Fibroblast of villous mesenchyme (primary cell): ENCODE results near the gene EFNA4. TPM values are rescaled to one million over a fixed set of nuclear protein-coding genes. Genes with fewer than 3 reads are reported as not detected.

Source experiments
- DNase-seq: peaks from one replicate; pipeline ENCODE4 v3.0.0-alpha.2; 2010; ENCODE audit warnings: low read depth
- H3K4me3 ChIP-seq: 2 replicates; pipeline ENCODE4 v1.5.1; 2011; ENCODE audit warnings: low read depth, mild to moderate bottlenecking, low read length
- total RNA-seq: library from RNA; depleted of rRNA; stranded (reverse); fragments of >200 nt; gene quantifications from 2 replicates; pipeline ENCODE4 v1.2.3, GENCODE V29; 2012
- TF ChIP-seq, protein P1 (sequence below): IDR thresholded peaks from 2 replicates; pipeline ENCODE4 v1.5.1; 2012; ENCODE audit warnings: low read depth, mild to moderate bottlenecking, low read length; ENCODE audit not compliant: insufficient read depth

EFNA4 gene
- total RNA-seq, 1 donor, result 2.6 TPM

DNA sequence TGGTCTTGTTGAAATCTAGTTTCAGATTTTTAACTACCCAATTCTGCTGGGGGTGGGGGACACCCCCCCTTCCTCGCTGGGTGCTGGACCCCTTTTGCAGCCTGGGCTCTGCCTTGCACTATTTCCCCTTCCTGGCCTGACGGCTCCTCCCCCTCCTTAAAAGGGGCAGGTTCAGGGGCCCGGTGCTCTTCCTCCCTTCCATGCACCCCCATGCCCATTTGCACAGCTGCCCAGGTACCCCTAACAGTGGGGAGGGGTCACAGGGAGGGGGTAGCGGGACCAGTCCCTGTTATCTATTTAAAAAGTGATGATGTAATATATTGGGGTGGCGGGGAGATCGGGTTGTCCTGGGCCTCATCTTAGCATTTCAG, 45.6 kb upstream of the EFNA4 start:
- no peak for DNase-seq
- H3K4me3 ChIP-seq, result peak overlapping the region; percentile 36
- TF ChIP-seq, protein P1, sequence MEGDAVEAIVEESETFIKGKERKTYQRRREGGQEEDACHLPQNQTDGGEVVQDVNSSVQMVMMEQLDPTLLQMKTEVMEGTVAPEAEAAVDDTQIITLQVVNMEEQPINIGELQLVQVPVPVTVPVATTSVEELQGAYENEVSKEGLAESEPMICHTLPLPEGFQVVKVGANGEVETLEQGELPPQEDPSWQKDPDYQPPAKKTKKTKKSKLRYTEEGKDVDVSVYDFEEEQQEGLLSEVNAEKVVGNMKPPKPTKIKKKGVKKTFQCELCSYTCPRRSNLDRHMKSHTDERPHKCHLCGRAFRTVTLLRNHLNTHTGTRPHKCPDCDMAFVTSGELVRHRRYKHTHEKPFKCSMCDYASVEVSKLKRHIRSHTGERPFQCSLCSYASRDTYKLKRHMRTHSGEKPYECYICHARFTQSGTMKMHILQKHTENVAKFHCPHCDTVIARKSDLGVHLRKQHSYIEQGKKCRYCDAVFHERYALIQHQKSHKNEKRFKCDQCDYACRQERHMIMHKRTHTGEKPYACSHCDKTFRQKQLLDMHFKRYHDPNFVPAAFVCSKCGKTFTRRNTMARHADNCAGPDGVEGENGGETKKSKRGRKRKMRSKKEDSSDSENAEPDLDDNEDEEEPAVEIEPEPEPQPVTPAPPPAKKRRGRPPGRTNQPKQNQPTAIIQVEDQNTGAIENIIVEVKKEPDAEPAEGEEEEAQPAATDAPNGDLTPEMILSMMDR, result no peak

DNA sequence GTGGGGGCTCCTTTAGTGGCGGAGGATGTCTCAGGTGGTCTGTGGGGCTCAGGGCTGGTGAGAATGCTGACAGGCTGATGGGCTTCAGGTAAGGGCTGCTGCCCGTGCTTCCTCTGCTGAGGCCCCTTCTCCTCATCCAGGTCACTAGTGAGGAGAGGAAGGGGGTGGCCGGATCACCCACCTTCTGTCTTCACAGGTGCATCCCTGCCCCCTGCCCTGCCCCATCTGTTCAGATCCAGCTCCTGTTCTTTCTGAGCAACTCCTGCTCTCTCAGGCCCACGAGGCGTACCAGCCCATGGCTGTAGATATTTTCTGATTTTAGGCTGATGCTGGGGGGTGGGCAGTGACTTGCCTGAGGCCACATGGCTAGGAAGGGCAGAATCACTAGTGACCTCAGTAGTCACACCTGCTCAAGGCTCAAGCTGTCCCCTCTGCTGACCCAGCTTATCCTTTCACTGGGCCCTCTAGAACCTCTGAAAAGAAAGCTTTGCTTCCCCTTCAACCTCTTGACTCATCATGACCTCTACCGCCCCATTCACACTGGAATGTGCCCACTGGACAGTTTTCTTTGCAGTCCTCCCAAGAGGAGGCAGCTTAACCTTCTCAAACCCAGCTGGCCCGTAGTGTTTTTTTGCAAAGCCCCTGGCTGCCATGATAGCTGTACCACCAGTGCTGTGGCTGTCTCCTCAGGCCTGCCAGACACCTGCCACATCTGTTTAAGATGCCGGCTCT, 44.8 kb upstream of the EFNA4 start:
- TF ChIP-seq, protein P1, result no peak
- no peak for DNase-seq
- no peak overlapping the region for H3K4me3 ChIP-seq

DNA sequence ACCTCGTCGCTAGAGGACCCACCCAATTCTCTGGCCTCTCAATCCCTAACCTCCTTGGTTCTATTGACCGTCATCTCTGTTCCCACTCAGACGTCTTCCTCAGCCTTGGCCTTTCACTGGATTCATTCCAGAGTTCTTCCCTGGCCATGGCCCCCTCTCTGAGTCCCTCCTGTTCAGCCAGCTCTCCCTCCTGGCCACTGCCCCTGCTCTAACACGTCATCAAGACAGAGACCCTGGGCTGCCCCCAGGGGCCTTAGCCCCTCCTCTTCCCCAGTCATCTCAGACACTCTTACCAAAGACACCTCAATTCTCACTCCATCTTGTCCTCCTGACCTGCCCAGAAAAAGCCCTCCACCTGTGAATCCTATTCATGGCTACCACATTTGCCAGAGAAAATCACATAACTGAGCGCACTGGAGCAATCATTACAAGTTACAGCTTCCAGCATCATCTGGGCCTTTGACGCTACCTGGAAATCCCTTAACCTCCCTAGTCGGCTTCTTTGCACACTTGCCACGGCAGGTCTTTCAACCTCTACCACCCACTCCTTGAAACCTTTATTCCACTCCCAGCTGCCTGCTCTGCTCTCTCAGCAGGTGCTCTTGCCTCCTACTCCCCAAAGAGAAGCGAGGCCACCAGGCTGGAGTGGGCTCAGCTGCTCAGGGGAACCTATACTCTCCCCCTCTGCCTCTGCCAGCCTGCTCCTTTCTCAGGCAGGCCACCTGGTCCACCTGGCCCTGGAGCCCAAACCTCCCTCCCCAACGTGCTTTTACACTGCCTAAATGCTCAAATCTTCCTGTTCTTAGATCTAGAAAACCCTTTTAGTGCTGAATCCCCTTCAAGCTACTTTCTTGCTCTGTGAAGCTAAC, 43.9 kb upstream of the EFNA4 start:
- no peak for DNase-seq
- H3K4me3 ChIP-seq, result no peak overlapping the region
- TF ChIP-seq, protein P1, result no peak

DNA sequence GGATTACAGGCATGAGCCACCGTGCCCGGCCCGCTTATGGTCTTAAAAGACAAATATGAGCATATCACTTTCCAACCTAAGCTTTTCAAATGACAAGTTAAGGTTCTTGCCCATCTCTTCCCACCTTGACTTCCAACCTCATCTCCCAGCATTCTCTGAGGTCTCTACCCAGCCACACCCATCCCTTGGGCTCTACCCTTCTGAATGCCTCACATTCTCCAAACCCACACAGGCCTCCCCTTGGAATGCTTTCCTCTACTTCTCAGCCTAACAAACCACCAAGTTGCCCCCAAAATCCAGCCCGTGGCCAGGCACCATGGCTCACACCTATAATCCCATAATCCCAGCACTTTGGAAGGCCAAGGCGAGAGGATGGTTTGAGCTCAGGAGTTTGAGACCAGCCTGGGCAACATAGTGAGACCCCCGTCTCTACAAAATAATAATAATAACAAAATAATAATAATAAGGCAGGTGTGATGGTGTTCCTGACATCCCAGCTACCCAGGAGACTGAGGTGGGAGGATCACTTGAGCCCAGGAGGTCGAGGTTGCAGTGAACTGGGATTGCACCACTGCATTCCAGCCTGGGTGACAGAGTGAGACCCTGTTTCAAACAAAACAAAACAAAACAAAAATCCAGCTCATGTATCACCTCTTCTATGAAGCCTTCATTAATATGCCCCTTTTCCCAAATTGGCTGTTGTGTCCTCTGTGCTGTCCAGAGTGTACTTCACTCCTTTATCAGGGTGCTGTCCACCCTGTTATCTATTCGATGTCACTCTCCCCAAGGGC, 41.2 kb upstream of the EFNA4 start:
- H3K4me3 ChIP-seq, result no peak overlapping the region
- no peak for DNase-seq
- TF ChIP-seq, protein P1, result no peak

DNA sequence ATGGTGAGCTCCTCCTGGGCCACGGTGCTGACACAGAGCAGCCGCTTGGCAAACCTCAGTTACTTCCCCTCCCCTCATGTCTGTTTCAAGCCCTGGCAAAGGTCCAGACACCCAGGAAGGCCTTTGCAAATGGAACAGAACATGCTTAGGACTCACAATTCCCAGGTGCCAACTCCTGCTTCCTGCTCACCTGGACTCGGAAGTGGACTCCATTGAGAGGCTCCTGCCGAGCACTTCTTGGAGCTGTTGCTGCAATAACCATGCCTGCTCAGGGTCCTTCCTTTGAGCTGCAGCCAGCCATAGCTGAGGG, 40.7 kb upstream of the EFNA4 start:
- no peak for DNase-seq
- no peak overlapping the region for H3K4me3 ChIP-seq
- TF ChIP-seq, protein P1, result no peak

DNA sequence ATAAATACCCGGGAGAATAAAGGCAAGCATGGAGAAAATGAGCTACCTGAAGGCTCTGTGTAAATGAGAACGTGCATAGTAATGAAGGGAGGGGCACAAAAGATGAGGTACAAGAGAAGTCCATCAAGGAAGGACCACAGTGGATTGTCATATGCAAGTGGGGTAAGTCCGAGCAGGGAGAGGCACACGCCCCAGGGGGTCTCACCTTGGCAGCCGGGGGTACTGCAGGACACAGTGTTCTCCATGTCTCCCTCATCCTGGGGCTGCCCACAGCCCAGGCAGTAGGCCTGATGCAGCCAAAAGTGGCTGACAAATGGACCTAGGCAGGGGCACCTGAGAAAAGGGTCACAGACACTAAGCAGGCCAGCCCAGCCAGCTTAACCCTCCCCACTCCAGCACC, 39.9 kb upstream of the EFNA4 start:
- TF ChIP-seq, protein P1, result no peak
- H3K4me3 ChIP-seq, result no peak overlapping the region
- no peak for DNase-seq
